Measurements from ENCODE around the gene PDS5B.

DNA sequence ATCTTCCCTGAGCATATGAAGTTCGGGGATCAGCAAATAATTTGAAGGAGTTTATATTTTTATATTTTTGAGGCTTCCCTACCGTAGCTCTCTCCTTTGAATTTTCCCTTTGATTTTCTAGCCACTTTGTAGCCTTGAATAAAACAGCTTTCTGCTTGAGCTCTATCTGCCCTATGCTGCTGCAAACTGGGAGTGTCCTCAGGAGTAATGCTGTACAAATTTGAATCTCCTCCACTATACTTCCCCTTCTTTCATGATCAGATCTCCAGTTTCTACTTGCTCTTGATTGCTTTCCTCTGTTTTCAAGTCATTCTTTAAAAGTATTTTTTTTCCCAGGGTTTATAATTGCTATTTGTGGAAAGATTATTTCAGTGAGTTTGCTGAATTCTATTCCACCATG lies 14.6 kb downstream of the PDS5B start:
- no peak for TF ChIP-seq CTCF (conservative IDR thresholded peaks at IDR 0.05 in 1 of 2, IDR thresholded peaks at IDR 0.05 in 1 of 2; ENCODE audit: extremely low read depth in 1 of 2, insufficient read depth in 1 of 2, low read depth in 1 of 2, low read length in 2 of 2)
- TF ChIP-seq EZH2 (IDR thresholded peaks at IDR 0.05; ENCODE audit: borderline replicate concordance, low read length), result no peak

Measured in mammary epithelial cell (primary cell).